ENCODE data around the gene CD1D. TPM values are rescaled to one million over a fixed set of nuclear protein-coding genes. Genes with fewer than 3 reads are reported as not detected.
"Not testable (repeated sequence)": the region's sequence is repeated elsewhere in the genome, so short reads cannot be mapped to it uniquely, and the experiment has no call there.

The CD1D gene
- total RNA-seq, 2 donors from 2014 or later, result 1.4 to 2.4 TPM

- intact Hi-C loops (cut with DNase I), result no loop called here
Observed at GRCh38 chr1:158169105-158169504, 11.6 kb upstream of the CD1D start.

GRCh38 chr1:158175915-158176314 is 4.8 kb upstream of the CD1D start:
- intact Hi-C loops (cut with DNase I); DNase-seq (ENCODE audit: low spot score): not testable (repeated sequence)

More at GRCh38 chr1:158169105-158169504, 11.6 kb upstream of the CD1D start:
- no peak for DNase-seq (ENCODE audit: low spot score)

- intact Hi-C loops (cut with DNase I), result no loop called here
Observed at GRCh38 chr1:158176399-158176798, 4.3 kb upstream of the CD1D start.

GRCh38 chr1:158176849-158177699 is 3.6 kb upstream of the CD1D start:
- DNase-seq (ENCODE audit: low spot score); intact Hi-C loops (cut with DNase I): not testable (repeated sequence)

More at GRCh38 chr1:158176399-158176798, 4.3 kb upstream of the CD1D start:
- DNase-seq (ENCODE audit: low spot score), result no peak

GRCh38 chr1:158177700-158178450 is 2.8 kb upstream of the CD1D start:
- intact Hi-C loops (cut with DNase I), result no loop called here
- DNase-seq (ENCODE audit: low spot score), result peak; percentile 97

- DNase-seq (ENCODE audit: low spot score), result no peak
- intact Hi-C loops (cut with DNase I), result loop anchor here in 1 of 2 donors (5.0 kb wide), 1 partner anchor 893 kb away; no protein-coding TSS in a partner anchor
Observed at GRCh38 chr1:158179301-158180041, 1.2 kb upstream of the CD1D start.

- intact Hi-C loops (cut with DNase I), result loop anchor here in 1 of 2 donors (5.0 kb wide), 1 partner anchor 891 kb away; no protein-coding TSS in a partner anchor
Observed at GRCh38 chr1:158181577-158181922, 855 bp downstream of the CD1D start.

GRCh38 chr1:158185770-158186169 is 5.1 kb downstream of the CD1D start:
- intact Hi-C loops (cut with DNase I), result no loop called here

More at GRCh38 chr1:158181577-158181922, 855 bp downstream of the CD1D start:
- DNase-seq (ENCODE audit: low spot score), result no peak

GRCh38 chr1:158186180-158186579 is 5.5 kb downstream of the CD1D start:
- intact Hi-C loops (cut with DNase I), result no loop called here
- DNase-seq (ENCODE audit: low spot score), result no peak

More at GRCh38 chr1:158185770-158186169, 5.1 kb downstream of the CD1D start:
- DNase-seq (ENCODE audit: low spot score), result no peak

GRCh38 chr1:158188611-158189010 is 7.9 kb downstream of the CD1D start:
- intact Hi-C loops (cut with DNase I), result no loop called here
- no peak for DNase-seq (ENCODE audit: low spot score)

- intact Hi-C loops (cut with DNase I), result no loop called here
- DNase-seq (ENCODE audit: low spot score), result no peak
Observed at GRCh38 chr1:158189624-158190023, 8.9 kb downstream of the CD1D start.

- intact Hi-C loops (cut with DNase I), result no loop called here
- DNase-seq (ENCODE audit: low spot score), result no peak
Observed at GRCh38 chr1:158191299-158191698, 10.6 kb downstream of the CD1D start.

- intact Hi-C loops (cut with DNase I), result no loop called here
- no peak for DNase-seq (ENCODE audit: low spot score)
Observed at GRCh38 chr1:158196461-158196860, 15.8 kb downstream of the CD1D start.

- DNase-seq (ENCODE audit: low spot score), result no peak
- intact Hi-C loops (cut with DNase I), result no loop called here
Observed at GRCh38 chr1:158199849-158200248, 19.2 kb downstream of the CD1D start.

- no peak for DNase-seq (ENCODE audit: low spot score)
- intact Hi-C loops (cut with DNase I), result no loop called here
Observed at GRCh38 chr1:158200527-158200926, 19.8 kb downstream of the CD1D start.

GRCh38 chr1:158203693-158204457 is 23.2 kb downstream of the CD1D start:
- intact Hi-C loops (cut with DNase I), result no loop called here
- no peak for DNase-seq (ENCODE audit: low spot score)

- intact Hi-C loops (cut with DNase I), result no loop called here
- no peak for DNase-seq (ENCODE audit: low spot score)
Observed at GRCh38 chr1:158204458-158204827, 23.7 kb downstream of the CD1D start.

- intact Hi-C loops (cut with DNase I), result no loop called here
- DNase-seq (ENCODE audit: low spot score), result no peak
Observed at GRCh38 chr1:158208586-158209116, 28.0 kb downstream of the CD1D start.

GRCh38 chr1:158212320-158212719 is 31.6 kb downstream of the CD1D start:
- intact Hi-C loops (cut with DNase I), result no loop called here
- no peak for DNase-seq (ENCODE audit: low spot score)
